Memory B cell (primary cell): ENCODE results near the gene NELFE.
"Not testable (repeated sequence)": the region's sequence is repeated elsewhere in the genome, so short reads cannot be mapped to it uniquely, and the experiment has no call there.

ENCODE experiments used
- ATAC-seq: fragments of 150-1000 bp; cut with Tn5 transposase; 2 replicates; pipeline ENCODE4 v1.10.0; 2021; ENCODE audit warnings: low read depth, mild to moderate bottlenecking, moderate library complexity
- DNase-seq, 2 donors: peaks; one replicate each; pipeline ENCODE4 v3.0.0; 2022; ENCODE audit warnings: low spot score in 2 of 2
- H3K27ac Mint-ChIP-seq: one replicate; pipeline ENCODE4 v1.8.0; 2022; ENCODE audit warnings: mild to moderate bottlenecking, moderate library complexity, mixed read lengths
- H3K27me3 Mint-ChIP-seq: one replicate; pipeline ENCODE4 v1.8.0; 2022; ENCODE audit warnings: mixed read lengths
- H3K36me3 Mint-ChIP-seq: one replicate; pipeline ENCODE4 v1.8.0; 2022; ENCODE audit warnings: mild to moderate bottlenecking, mixed read lengths
- H3K4me1 Mint-ChIP-seq: one replicate; pipeline ENCODE4 v1.8.0; 2022; ENCODE audit warnings: mixed read lengths
- H3K4me3 Mint-ChIP-seq: one replicate; pipeline ENCODE4 v1.8.0; 2022; ENCODE audit warnings: mild to moderate bottlenecking, moderate library complexity, mixed read lengths
- H3K9me3 Mint-ChIP-seq: one replicate; pipeline ENCODE4 v1.8.0; 2022; ENCODE audit warnings: mixed read lengths

The NELFE gene

DNA sequence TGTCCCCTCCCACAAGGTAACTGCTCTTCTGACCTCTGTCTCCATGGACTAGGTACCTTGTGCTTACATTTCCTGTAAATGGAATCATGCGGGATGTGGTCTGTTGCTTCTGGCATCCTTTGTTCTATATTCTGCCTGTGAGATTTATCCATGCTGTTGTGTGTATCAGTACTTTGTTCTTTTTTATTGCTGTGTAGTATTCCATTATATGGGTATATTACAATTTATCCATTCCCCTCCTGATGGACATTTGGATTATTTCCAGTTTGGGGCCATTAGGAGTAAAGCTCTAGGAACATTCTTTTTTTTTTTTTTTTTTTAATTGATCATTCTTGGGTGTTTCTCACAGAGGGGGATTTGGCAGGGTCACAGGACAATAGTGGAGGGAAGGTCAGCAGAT is 27.8 kb downstream of the NELFE start:
- no peaks in the 10 kb centered on the region for H3K36me3 Mint-ChIP-seq
- peaks cover 8% of the 10 kb centered on the region for H3K27me3 Mint-ChIP-seq
- H3K4me3 Mint-ChIP-seq, result no peak overlapping the region
- no peaks in the 10 kb centered on the region for H3K4me1 Mint-ChIP-seq
- H3K9me3 Mint-ChIP-seq, result no peaks in the 10 kb centered on the region
- DNase-seq (no peak), ATAC-seq (no peak)
- no peak overlapping the region for H3K27ac Mint-ChIP-seq

GRCh38 chr6:31928672-31928939 is 30.2 kb downstream of the NELFE start:
- H3K27ac Mint-ChIP-seq, result no peak overlapping the region
- ATAC-seq, result no peak
- peaks cover 5% of the 10 kb centered on the region for H3K27me3 Mint-ChIP-seq
- no peak for DNase-seq
- H3K36me3 Mint-ChIP-seq, result no peaks in the 10 kb centered on the region
- no peaks in the 10 kb centered on the region for H3K9me3 Mint-ChIP-seq
- no peak overlapping the region for H3K4me3 Mint-ChIP-seq
- no peaks in the 10 kb centered on the region for H3K4me1 Mint-ChIP-seq

DNA sequence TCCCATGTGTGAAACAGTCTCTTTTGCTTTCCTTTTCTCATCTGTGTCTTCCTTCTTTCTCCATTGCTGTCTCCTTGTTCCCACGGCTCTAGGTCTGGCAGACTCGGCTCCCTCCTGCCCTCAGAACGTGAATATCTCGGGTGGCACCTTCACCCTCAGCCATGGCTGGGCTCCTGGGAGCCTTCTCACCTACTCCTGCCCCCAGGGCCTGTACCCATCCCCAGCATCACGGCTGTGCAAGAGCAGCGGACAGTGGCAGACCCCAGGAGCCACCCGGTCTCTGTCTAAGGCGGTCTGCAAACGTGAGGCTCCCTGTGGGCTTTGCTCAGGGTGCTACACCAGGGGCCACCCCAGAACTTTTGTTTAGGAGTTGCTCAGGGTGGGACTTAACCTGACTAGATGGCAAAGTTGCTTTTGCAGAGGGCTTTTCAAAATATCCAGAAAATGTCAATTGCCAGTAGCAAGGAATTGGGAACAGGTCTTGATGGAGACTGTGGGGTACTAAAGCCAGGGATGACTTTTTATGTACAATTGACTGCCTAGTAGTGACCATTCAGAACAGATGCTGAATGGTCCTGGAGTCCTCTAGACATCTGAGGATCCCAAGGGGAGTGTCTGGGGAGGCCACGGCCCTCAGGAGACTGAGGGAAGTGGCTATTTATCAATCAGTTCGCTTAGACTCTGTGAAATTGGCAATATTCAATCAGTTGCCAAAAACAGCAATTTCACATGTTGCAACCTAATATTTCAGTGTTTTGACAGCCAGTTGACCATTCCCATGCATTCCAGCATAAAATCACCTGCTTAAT is 30.7 kb downstream of the NELFE start:
- Mint-ChIP-seq H3K36me3 (no peaks in the 10 kb centered on the region), H3K4me3 (no peak overlapping the region)
- no peak for ATAC-seq

DNA sequence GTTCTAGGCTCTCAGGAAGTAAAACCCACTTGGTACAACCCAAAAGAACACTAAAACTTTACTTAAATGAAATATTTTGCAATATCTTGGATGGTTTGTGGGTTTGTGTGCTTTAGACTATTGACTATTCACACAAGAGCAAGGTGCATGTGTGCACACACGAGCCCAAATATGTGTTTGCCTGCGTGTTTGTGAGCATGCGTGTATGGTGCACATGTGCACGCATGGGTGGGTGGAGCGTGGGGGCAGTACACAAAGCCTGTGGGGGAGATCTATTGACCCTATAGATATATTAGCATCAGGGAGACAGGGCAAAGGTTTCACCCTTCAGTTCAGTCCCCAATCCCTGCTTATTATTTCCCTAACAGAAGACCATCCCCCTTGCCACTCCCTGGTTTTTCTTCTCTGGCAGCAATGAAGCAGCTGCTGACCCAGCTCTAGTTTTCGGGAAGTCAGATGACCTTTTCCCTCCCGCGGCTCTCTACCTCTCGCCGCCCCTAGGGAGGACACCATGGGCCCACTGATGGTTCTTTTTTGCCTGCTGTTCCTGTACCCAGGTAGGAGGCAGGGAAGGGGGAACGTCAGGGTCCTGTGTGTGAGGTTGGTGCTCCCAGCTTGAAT is 31.4 kb downstream of the NELFE start, which contains the start of gene C2:
Gene C2, plus strand, starts transcription at position 476 of the 621 bp plus-strand sequence. Its CDS starts 36 bp downstream, at position 512.
- H3K36me3 Mint-ChIP-seq, result no peaks in the 10 kb centered on the region
- no peak within 1 kb of the TSS for H3K27ac Mint-ChIP-seq
- no peak for DNase-seq
- H3K9me3 Mint-ChIP-seq, result no peaks in the 10 kb centered on the region
- H3K27me3 Mint-ChIP-seq, result peaks cover 5% of the 10 kb centered on the region
- H3K4me3 Mint-ChIP-seq, result no peak within 1 kb of the TSS
- ATAC-seq, result no peak
- H3K4me1 Mint-ChIP-seq, result no peaks in the 10 kb centered on the region

More for the DNA sequence above, 30.7 kb downstream of the NELFE start:
- no peak for DNase-seq
- Mint-ChIP-seq H3K27ac (no peak overlapping the region), H3K27me3 (peaks cover 5% of the 10 kb centered on the region), H3K4me1 (no peaks in the 10 kb centered on the region), H3K9me3 (no peaks in the 10 kb centered on the region)

GRCh38 chr6:31922942-31923341 is 35.8 kb downstream of the NELFE start:
- peaks cover 2% of the 10 kb centered on the region for H3K27me3 Mint-ChIP-seq
- DNase-seq (no peak), ATAC-seq (peak; percentile 41)
- H3K4me1 Mint-ChIP-seq, result no peaks in the 10 kb centered on the region
- H3K4me3 Mint-ChIP-seq, result no peak overlapping the region
- H3K27ac Mint-ChIP-seq, result no peak overlapping the region
- no peaks in the 10 kb centered on the region for H3K9me3 Mint-ChIP-seq
- H3K36me3 Mint-ChIP-seq, result no peaks in the 10 kb centered on the region

DNA sequence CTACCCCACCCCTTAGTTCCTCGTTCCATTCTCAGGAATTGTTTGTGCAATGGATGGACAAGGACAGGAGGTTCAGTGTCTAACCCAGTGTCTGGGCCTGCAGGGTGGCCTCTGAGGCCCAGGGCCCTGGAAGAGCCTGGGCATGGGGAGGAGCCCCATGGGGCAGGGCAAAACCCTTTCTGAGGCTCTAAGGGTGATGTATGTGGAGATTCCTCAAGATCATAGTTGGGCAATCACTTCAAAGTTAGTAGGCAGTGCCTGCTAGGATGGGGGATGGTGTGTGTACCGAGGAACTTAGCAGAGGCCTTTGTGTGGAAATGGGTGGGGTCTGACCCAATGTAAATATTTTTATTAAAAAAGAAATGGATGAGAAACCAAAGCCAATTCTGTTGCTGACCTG is 38.0 kb downstream of the NELFE start:
- Mint-ChIP-seq H3K27ac (no peak overlapping the region), H3K27me3 (peaks cover 2% of the 10 kb centered on the region), H3K4me3 (no peak overlapping the region), H3K4me1 (no peaks in the 10 kb centered on the region), H3K36me3 (no peaks in the 10 kb centered on the region), H3K9me3 (no peaks in the 10 kb centered on the region)
- DNase-seq (no peak), ATAC-seq (no peak)

- no peaks in the 10 kb centered on the region for H3K36me3 Mint-ChIP-seq
- no peak overlapping the region for H3K27ac Mint-ChIP-seq
- H3K4me3 Mint-ChIP-seq, result no peak overlapping the region
- H3K27me3 Mint-ChIP-seq, result peaks cover 6% of the 10 kb centered on the region
- H3K9me3 Mint-ChIP-seq, result no peaks in the 10 kb centered on the region
- no peaks in the 10 kb centered on the region for H3K4me1 Mint-ChIP-seq
- DNase-seq (no peak), ATAC-seq (no peak)
Measured at GRCh38 chr6:31919624-31920303, 39.0 kb downstream of the NELFE start.

- peaks cover 6% of the 10 kb centered on the region for H3K27me3 Mint-ChIP-seq
- DNase-seq, result no peak
- H3K9me3 Mint-ChIP-seq, result no peaks in the 10 kb centered on the region
- ATAC-seq, result no peak
- H3K4me1 Mint-ChIP-seq, result no peaks in the 10 kb centered on the region
- H3K36me3 Mint-ChIP-seq, result no peaks in the 10 kb centered on the region
- no peak overlapping the region for H3K27ac Mint-ChIP-seq
- no peak overlapping the region for H3K4me3 Mint-ChIP-seq
Measured at GRCh38 chr6:31918069-31918720, 40.6 kb downstream of the NELFE start.

- Mint-ChIP-seq H3K36me3 (no peaks in the 10 kb centered on the region), H3K4me1 (no peaks in the 10 kb centered on the region), H3K9me3 (no peaks in the 10 kb centered on the region), H3K27me3 (peaks cover 9% of the 10 kb centered on the region), H3K4me3 (no peak overlapping the region), H3K27ac (no peak overlapping the region)
- DNase-seq (no peak), ATAC-seq (no peak)
Measured at GRCh38 chr6:31915756-31916155, 43.0 kb downstream of the NELFE start.

- ATAC-seq (no peak), DNase-seq (no peak)
- Mint-ChIP-seq H3K9me3 (no peaks in the 10 kb centered on the region), H3K36me3 (no peaks in the 10 kb centered on the region), H3K4me3 (no peak overlapping the region), H3K4me1 (peaks cover under 1% of the 10 kb centered on the region), H3K27me3 (peaks cover 10% of the 10 kb centered on the region), H3K27ac (no peak overlapping the region)
Measured at GRCh38 chr6:31915351-31915750, 43.4 kb downstream of the NELFE start.

DNA sequence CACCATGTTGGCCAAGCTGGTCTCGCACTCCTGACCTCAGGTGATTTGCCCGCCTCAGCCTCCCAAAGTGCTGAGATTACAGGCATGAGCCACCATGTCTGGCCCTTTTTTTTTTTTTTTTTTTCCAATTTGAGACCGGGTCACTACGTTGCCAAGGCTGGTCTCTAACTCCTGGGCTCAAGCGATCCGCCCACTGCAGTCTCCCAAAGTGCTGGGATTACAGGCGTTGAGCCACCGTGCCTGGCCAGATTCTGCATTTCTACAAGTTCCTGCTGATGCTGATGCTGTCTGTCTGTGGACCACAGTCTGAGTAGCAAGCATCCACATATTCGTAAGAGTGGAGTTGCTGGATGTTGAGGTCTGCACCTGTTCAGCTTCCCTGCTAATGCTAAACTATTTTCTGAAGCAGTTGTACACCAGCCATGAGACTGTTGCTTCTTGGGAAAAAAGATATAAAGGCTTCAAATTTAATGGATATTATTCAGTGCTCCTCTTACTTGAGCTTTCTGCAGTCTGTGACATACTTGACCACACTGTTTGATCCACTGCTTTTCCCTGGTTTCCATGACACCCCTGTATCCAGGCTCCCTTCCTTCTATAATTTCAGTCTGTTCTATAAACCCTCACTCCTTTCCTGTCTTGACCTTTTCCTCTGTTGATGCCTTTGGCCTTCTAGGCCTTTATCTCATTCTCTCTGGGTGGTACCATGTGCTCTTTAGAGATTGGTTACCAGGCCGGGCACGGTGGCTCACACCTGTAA is 46.8 kb downstream of the NELFE start:
- Mint-ChIP-seq H3K4me3 (no peak overlapping the region), H3K27me3 (peaks cover 12% of the 10 kb centered on the region), H3K27ac (no peak overlapping the region), H3K36me3 (no peaks in the 10 kb centered on the region), H3K9me3 (no peaks in the 10 kb centered on the region), H3K4me1 (peaks cover 2% of the 10 kb centered on the region)
- DNase-seq, result no peak
- ATAC-seq, result no peak

DNA sequence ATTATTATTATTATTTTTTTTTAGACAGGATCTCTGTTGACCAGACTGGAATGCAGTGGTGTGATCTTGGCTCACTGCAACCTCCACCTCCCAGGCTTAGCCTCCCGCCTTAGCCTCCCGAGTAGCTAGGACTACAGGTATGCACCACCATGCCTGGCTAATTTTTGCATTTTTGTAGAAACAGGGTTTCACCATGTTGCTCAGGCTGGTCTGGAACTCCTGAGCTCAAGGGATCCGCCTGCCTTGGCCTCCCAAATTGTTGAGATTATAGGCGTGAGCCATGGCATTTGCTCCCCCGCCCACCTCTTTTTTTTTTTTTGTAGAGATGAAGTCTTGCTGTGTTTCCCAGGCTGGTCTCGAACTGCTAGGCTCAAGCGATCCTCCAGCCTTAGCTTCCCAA is 49.5 kb downstream of the NELFE start:
- H3K4me3 Mint-ChIP-seq, H3K27me3 Mint-ChIP-seq, H3K4me1 Mint-ChIP-seq, H3K9me3 Mint-ChIP-seq, ATAC-seq, H3K36me3 Mint-ChIP-seq, DNase-seq, H3K27ac Mint-ChIP-seq: not testable (repeated sequence)

DNA sequence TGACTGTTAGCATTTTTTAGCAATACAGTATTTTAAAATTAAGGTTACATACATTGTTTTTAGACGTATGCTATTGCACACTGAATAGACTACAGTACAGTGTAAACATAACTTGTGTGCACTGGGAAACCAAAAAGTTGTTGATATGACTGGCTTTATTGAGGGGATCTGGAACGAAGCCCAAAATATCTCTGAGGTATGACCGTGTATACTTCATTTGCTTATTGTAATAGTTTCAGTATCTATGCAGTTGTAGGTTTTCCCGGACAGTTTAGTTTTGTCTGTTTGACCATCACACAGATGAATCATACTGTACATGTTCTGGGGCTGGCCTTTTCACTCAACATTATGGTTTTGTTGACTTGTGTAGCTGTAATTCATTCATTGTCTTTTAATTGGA is 50.0 kb downstream of the NELFE start:
- no peaks in the 10 kb centered on the region for H3K36me3 Mint-ChIP-seq
- ATAC-seq (peak; percentile 52), DNase-seq (no peak)
- H3K4me1 Mint-ChIP-seq, result peaks cover 2% of the 10 kb centered on the region
- no peaks in the 10 kb centered on the region for H3K9me3 Mint-ChIP-seq
- no peak overlapping the region for H3K4me3 Mint-ChIP-seq
- H3K27ac Mint-ChIP-seq, result no peak overlapping the region
- H3K27me3 Mint-ChIP-seq, result peaks cover 6% of the 10 kb centered on the region

DNA sequence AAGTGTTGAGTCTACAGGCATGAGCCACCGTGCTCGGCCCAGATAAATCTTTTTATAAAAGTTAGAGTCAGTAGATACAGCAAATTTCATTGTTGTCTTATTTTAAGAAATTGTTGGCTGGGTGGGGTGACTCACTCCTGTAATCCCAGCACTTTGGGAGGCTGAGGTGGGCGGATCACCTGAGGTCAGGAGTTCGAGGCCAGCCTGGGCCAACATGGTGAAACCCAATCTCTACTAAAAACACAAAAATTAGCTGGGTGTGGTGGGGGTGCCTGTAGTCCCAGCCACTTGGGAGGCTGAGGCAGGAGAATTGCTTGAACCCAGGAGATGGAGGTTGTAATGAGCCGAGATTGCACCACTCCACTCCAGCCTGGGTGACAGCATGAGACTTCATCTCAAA is 50.5 kb downstream of the NELFE start:
- not testable (repeated sequence) for H3K4me3 Mint-ChIP-seq, H3K36me3 Mint-ChIP-seq, DNase-seq, H3K9me3 Mint-ChIP-seq, H3K27ac Mint-ChIP-seq, ATAC-seq, H3K27me3 Mint-ChIP-seq, H3K4me1 Mint-ChIP-seq
